ENCODE measurements around the gene TNFRSF14. TPM values are rescaled to one million over a fixed set of nuclear protein-coding genes. Genes with fewer than 3 reads are reported as not detected.
A peak's percentile ranks its signal among the peaks of the same experiment; 100 is the strongest.

TNFRSF14 gene
- total RNA-seq, 1 experiment from 2014 or later = 0.57 TPM

GRCh38 chr1:2587860-2588571 lies 31.8 kb downstream of the TNFRSF14 start:
- Histone ChIP-seq H3K9ac (ENCODE audit: extremely low read depth, insufficient read length, low read length) (no peak overlapping the region), H3K23me2 (ENCODE audit: insufficient read length, low read depth, low read length, poor library complexity, severe bottlenecking) (peaks cover 10% of the 10 kb centered on the region), H3K27ac (ENCODE audit: insufficient read length, low read depth, low read length) (no peak overlapping the region), H3K79me2 (ENCODE audit: insufficient read depth, low read length) (no peaks in the 10 kb centered on the region), H4K5ac (ENCODE audit: insufficient read length, low read depth, low read length) (no peak overlapping the region), H2AK5ac (ENCODE audit: insufficient read length, low read length) (no peak overlapping the region), H2BK120ac (ENCODE audit: low read depth, low read length, poor library complexity, severe bottlenecking) (no peak overlapping the region), H3K23ac (ENCODE audit: insufficient read length, low read depth, low read length) (no peak overlapping the region), H4K91ac (ENCODE audit: insufficient read length, low read depth, low read length) (no peak overlapping the region), H3K18ac (ENCODE audit: insufficient read length, low read depth, low read length) (no peak overlapping the region), H3K27me3 (ENCODE audit: insufficient read depth, low read length) (no peaks in the 10 kb centered on the region), H2AFZ (ENCODE audit: low read length) (no peak overlapping the region), H3K9me3 (ENCODE audit: control insufficient read depth, low read depth, low read length) (no peaks in the 10 kb centered on the region), H2BK15ac (ENCODE audit: low read depth, low read length) (no peak overlapping the region), H3K14ac (ENCODE audit: insufficient read depth, low read length) (no peak overlapping the region), H4K8ac (replicated peaks; ENCODE audit: insufficient read length, low read depth, low read length) (no peak overlapping the region), H2BK5ac (ENCODE audit: insufficient read length, low read length) (no peak overlapping the region), H3K4me1 (ENCODE audit: insufficient read depth, low read length) (no peaks in the 10 kb centered on the region; the same call in 1 of the 2 replicates), H3K56ac (ENCODE audit: insufficient read length, low read depth, low read length) (no peak overlapping the region), H2BK12ac (ENCODE audit: insufficient read length, low read depth, low read length) (no peak overlapping the region), H3K4ac (ENCODE audit: low read depth, low read length) (no peak overlapping the region), H3K4me2 (ENCODE audit: insufficient read depth, insufficient read length, low read length) (peak overlapping the region; percentile 44), H3T11ph (ENCODE audit: low read length) (no peak overlapping the region), H4K20me1 (ENCODE audit: control insufficient read depth, insufficient read depth, insufficient read length) (no peaks in the 10 kb centered on the region), H3K79me1 (ENCODE audit: insufficient read depth, low read depth, low read length, poor library complexity, severe bottlenecking) (no peaks in the 10 kb centered on the region), H2BK20ac (ENCODE audit: low read depth, low read length, poor library complexity, severe bottlenecking) (no peak overlapping the region)
- no peak overlapping the region for H3K27ac Mint-ChIP-seq
- no peak for TF ChIP-seq CTCF (conservative IDR thresholded peaks at IDR 0.05)
- H3K4me3 Mint-ChIP-seq = peak overlapping the region; percentile 80 to 85
- peaks cover 2% of the 10 kb centered on the region; the same call in 1 of the 2 replicates for H3K27me3 Mint-ChIP-seq (ENCODE audit: low read depth)
- peaks cover 22 to 23% of the 10 kb centered on the region in 2 experiments for H3K4me1 Mint-ChIP-seq
- WGBS (ENCODE audit: extremely low coverage, insufficient read length, low lambda C conversion rate) = no CpG with 5 or more reads among the region's 19 CpGs
- no peak for DNase-seq
- H3K9me3 Mint-ChIP-seq = peaks cover 4 to 11% of the 10 kb centered on the region in 2 experiments; a peak in 3 of 5 replicates
- H3K36me3 Mint-ChIP-seq (ENCODE audit: insufficient read depth in 1 of 3, low read depth in 3 of 3) = peaks cover 8 to 24% (median 13%) of the 10 kb centered on the region in 3 experiments
